Femur (tissue), 1 donor: Measurements from ENCODE around the gene CYP2A6.
"Not testable (repeated sequence)": the region's sequence is repeated elsewhere in the genome, so short reads cannot be mapped to it uniquely, and the experiment has no call there.

ENCODE experiments used
- DNase-seq: peaks from one replicate; pipeline ENCODE4 v3.0.0-alpha.2; 2017

The CYP2A6 gene, protein sequence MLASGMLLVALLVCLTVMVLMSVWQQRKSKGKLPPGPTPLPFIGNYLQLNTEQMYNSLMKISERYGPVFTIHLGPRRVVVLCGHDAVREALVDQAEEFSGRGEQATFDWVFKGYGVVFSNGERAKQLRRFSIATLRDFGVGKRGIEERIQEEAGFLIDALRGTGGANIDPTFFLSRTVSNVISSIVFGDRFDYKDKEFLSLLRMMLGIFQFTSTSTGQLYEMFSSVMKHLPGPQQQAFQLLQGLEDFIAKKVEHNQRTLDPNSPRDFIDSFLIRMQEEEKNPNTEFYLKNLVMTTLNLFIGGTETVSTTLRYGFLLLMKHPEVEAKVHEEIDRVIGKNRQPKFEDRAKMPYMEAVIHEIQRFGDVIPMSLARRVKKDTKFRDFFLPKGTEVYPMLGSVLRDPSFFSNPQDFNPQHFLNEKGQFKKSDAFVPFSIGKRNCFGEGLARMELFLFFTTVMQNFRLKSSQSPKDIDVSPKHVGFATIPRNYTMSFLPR

DNA sequence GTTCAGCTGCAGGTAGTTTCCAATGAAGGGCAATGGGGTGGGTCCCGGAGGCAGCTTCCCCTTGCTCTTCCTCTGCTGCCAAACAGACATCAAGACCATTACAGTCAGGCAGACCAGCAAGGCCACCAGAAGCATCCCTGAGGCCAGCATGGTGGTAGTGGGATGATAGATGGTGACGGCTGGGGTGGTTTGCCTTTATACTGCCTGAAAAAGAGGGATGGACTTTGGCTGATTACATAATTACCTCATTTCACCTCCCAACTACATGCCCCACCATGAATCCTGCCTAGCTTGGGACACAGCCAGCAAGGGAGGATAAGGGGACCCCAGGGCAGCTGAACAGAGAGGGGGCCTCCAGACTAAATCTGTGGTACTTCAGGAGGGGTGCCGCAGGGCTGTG is at the start of gene CYP2A6:
TSS of gene CYP2A6 (minus strand) at position 171 of the 400 bp plus-strand sequence. CDS start at position 150, 21 bp downstream.
- not testable (repeated sequence) for DNase-seq

DNA sequence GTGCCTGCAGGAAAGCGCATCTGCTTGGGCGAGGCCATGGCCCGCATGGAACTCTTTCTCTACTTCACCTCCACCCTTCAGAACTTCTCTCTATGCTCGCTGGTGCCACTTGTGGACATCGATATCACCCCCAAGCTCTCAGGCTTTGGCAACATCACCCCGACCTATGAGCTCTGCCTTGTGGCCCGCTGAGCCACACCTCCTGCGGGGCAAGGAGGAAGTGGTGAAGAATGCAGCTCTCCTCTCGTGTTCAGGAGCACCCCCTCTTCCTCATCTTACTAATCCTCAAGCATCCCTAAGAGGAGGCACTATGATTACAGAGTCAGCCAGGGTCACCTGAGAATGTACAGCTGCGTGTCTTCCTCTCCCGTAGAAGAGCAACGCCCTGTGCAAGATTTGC is 49.7 kb upstream of the CYP2A6 start:
- DNase-seq, result not testable (repeated sequence)

DNA sequence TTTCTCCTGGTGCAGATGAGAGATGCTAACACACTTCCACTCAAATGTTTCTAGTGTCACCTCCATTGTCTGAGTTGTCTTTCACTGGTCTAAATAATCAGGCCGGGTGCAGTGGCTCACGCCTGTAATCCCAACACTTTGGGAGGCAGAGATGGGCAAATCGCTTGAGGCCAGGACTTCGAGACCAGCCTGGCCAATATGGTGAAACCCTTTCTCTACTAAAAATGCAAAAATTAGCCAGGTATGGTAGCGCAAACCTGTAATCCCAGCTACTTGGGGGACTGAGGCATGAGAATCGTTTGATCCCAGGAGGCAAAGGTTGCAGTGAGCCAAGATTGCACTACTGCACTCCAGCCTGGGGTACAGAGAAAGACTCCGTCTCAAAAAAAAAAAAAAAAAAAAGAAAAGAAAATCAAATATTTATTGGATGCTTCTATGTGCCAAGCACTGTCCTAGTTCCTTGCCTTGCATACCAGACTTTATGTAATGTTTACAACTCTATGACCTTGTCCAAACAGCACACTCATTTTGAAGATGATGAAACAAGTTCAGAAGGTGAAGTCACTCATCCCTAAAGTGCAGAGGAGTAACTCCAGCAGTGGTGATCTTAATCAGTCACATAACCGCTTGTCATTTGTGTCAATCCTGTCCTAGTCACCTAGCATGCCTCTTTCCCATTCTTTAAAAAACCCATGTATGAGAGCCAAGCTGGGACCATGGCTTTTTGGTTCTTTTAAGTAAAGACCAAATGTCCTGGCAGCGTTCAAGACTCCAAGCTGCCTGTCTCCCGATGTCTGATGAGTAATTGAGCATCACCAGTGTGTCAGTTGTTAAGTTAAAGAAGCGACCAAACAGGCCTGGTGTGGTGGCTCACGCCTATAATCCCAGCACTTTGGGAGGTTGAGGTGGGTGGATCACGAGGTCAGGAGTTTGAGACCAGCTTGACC is 46.9 kb upstream of the CYP2A6 start:
- DNase-seq, result not testable (repeated sequence)

DNA sequence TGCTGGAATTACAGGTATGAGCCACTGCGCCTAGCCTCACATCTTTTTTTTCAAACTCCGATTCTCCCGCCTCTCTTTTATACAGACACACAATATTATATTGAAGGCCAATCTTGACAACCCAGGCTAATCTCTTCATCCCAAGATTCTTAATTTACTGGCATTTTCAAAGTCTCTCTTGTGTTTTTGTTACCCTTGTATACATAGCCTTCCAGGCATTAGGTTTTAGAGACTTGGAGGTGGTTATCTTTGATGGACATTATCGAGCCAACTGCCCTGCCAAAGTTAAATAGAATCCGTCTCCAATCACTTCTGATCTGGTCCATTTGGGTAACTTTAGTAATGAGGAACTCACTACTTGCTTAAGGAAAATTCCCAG is 46.2 kb upstream of the CYP2A6 start:
- no peak for DNase-seq

DNA sequence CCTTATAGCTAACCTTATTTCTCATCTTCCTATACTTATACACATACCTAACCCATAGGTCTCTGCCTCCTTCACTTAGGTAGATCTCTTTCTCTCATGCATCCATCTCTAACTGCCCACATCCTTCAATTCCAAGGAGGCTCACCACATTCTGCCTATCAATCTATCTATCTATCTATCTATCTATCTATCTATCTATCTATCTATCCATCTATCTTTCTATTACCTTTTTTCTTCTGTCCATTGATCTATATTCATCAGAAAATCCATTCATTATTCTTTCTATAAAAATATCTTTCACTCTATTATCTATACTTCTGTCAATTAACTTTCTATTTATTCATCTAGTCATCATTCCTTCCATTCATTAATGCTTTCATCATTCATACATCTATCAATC is 42.9 kb upstream of the CYP2A6 start:
- DNase-seq, result no peak

DNA sequence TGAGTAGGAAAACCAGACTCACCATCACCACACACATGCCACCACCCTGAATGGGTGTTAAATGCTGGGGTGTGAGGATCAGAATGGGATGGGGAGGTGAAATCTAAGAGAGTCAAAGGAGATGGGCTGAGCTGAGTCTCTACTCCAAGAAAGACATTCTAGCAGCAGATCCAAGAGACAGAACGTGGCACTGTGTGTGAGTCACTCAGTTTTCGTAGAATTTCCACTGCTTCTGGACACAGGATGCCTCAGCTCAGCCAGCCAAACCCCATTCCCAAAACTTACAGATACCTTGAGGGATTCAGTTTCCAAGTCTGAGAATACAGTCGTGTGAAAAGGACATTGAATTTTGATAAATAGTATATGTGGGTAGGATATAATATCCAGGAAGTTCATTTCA is 39.1 kb upstream of the CYP2A6 start:
- no peak for DNase-seq

DNA sequence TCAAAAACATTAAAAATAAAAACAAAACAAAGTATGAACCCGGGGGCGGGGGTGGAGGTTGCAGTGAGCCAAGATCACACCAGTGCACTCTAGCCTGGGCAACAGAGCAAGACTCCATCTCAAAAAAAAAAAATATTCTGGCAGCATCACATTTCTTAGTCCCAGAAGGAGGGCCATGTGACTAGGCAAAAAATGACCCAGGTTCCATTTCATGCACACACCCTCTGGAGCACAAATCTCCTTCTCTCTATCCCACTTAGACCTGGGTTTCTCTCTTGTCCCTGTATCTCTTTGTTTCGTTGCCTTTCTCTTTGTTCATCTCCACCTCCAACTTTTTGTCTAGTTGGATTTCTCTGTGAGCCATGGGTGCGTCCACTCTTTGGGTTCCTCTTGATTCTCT is 37.9 kb upstream of the CYP2A6 start:
- DNase-seq, result no peak

DNA sequence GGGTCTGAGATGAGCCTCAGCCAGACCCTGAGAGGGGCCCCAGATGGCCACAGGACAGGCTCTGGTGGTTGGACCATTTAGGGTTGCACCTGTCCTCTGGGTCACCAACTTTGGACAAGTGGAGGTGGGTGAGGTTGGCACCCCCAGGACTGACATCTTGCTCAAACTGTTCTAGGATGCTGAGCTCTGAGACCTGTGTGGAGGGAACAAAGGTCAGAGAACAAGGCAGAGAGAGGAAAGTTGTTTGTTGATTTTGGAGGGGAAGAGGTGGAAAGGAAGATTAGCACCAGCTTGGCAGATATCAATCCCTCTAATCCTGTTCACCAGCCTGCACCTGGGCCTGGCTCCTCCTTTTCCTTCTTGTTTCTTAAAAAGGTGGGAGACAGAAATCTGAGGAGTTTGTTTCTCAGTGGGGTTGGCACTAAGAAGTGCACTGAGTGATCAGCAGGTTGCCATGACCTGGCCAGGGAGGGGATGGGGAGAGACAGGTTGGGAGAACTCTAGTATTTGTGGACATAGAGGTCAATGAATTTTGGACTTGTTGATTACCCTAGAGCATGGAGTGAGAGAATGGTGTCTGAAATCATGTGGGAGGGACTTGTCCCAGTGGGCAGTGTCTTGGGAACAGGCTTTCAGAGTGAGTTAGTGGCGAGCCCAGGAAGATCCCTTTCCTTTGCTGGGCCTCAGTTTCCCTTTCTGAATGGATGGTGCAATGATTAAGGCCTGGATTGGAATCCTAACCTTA is 34.1 kb upstream of the CYP2A6 start:
- not testable (repeated sequence) for DNase-seq

DNA sequence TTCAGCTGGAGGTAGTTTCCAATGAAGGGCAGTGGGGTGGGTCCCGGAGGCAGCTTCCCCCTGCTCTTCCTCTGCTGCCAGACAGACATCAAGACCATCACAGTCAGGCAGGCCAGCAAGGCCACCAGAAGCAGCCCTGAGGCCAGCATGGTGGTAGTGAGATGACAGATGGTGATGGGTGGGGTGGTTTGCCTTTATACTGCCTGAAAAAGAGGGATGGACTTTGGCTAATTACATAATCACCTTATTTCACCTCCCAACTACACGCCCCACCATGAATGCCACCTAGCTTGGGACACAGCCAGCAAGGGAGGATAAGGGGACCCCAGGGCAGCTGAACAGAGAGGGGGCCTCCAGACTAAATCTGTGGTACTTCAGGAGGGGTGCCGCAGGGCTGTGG is 31.8 kb upstream of the CYP2A6 start, which contains the start of gene CYP2A7:
TSS of gene CYP2A7 (minus strand) at position 170 of the 400 bp plus-strand sequence. CDS start at position 149, 21 bp downstream.
- DNase-seq, result not testable (repeated sequence)

DNA sequence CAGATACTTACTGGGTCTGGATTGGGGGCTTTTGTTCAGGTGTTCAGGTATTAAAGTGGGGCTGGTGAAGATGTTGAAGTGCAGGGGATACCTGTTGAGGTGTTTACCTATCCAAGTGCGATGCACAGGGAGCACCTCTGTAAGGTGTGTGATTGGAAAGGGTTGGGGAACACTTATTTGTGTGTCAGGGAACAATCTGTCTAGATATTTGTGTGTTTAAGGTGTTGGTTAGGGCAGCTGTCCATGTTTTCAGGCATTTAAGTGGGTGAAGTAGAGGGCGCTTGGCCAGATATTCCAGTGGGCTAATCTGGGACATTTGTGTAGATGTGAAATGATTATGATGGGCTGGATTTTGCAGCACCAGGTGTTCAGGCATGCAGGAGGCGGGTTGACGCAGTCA is 29.1 kb upstream of the CYP2A6 start:
- not testable (repeated sequence) for DNase-seq

DNA sequence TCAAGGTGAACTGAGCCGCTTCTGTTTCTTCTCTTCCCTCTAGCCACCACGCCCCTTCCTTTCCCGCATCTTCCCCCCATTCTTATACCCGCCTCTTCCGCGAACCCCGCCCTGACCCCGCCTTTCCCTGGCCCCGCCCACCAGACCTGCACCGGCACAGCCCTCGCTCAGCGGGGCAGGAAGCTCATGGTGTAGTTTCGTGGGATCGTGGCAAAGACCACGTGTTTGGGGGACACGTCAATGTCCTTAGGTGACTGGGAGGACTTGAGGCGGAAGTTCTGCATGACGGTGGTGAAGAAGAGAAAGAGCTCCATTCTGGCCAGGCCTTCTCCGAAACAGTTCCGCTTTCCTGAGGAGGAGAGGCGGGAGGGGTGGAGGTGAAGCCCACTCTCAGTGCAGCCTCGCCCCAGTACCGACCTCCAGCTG is 25.3 kb upstream of the CYP2A6 start:
- DNase-seq, result not testable (repeated sequence)

DNA sequence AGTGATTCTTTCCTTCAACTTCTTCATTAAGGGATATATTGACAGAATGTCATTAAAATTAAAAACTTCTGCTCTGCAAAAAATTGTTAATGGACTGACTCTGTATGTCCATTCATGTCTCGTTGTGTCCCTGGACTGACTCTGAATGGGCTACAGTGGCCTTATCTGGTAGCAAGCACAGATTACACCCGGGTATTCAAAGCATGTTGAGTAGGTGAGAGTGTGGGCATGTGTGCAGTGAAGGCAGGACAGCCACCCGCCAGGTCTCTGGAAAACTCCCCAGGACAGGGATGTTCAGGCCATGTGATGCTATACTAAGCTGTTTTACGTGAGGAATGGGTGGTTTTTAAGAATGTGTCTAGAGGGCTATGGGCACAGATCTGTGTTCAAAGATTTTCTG is 24.6 kb upstream of the CYP2A6 start:
- not testable (repeated sequence) for DNase-seq

DNA sequence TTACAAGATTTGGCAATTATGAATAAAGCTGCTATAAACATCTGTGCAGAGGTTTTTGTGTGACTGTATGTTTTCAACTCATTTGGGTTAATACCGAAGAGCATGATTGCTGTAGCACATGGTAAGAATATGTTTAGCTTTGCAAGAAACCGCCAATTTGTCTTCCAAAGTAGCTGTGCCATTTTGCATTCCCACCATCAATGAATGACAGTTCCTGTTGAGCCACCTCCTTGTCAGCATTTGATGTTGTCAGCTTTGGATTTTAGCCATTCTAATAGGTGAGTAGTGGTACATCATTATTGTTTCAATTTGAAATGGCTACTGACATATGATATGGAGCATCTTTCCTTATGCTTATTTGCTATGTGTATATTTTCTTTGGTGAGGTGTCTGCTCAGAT is 23.6 kb upstream of the CYP2A6 start:
- not testable (repeated sequence) for DNase-seq

DNA sequence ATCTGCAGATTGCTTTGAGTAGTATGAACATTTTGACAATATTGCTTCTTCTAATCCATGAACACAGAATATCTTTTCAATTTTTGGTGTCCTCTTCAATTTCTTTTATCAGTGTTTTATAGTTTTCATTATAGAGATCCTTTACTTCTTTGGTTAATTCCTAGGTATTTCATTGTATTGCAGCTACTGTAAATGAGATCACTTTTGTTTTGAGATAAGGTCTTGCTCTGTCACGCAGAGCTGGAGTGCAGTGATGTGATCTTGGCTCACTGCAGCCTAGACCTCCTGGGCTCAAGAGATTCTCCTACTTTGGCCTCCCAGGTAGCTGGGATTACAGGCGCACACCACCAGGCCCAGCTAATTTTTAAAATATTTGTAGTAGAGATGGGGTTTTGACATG is 22.0 kb upstream of the CYP2A6 start:
- no peak for DNase-seq

DNA sequence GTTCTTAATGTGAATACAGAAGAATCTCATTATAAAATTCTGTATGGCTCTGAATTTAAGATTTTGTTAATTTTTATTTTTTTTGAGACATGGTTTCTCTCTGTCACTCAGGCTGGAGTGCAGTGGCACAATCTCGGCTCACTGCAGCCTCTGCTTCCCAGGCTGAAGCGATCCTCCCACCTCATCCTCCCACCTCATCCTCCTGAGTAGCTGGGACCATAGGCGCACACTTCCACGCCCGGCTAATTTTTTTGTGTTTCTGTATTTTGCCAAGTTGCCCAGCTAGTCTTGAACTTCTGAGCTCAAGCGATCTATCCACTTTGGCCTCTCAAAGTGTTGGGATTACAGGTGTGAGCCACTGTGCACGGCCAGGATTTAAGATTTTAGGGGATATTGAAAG is 17.5 kb upstream of the CYP2A6 start:
- no peak for DNase-seq

DNA sequence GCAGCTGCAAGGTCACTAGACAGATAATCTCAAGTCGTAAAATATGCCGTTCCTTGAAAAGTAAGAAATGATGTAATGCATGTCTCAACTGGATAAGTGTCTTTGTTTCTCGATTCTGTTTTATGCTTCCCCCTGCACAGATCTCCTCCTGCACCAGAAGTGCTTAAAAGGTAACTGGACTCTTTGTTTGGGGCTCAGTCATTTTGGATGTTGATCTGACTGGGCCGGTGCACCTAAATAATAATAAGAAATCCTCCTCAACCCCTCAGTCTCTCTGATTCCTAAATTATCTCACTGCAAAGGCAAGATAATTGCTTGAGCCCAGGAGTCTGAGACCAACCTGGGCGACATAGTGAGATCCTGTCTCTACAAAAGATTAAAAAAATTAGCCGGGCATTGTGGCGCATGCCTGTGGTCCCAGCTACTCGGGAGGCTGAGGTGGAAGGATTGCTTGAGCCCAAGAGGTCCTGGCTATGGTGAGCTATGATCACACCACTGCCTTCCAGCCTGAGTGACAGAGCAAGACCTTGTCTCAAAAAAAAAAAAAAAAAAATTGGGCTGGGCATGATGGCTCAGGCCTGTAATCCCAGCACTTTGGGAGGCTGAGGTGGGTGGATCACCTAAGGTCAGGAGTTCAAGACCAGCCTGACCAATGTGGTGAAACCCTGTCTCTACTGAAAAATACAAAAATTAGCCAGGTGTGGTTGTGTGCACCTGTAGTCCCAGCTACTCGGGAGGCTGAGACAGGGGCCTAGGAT is 14.7 kb upstream of the CYP2A6 start:
- not testable (repeated sequence) for DNase-seq

DNA sequence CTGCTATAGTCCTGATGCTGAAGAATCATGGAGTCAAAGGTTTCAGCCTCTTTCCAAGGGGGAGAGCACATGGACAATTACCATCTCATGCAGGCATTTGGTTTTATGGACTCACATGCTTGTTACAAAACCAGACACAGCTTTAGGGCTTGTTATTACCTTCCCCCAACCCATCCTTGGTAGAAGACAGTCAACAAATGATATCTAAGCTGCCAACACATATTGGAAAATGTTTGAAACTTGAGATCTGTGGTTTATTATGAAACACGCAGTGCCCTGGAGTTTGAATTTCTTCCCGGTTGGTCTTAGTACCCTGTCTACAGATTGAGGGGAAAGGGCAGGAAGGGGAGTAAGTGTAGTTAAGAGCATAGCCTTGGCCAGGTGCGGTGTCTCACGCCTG is 12.5 kb upstream of the CYP2A6 start:
- DNase-seq, result no peak

DNA sequence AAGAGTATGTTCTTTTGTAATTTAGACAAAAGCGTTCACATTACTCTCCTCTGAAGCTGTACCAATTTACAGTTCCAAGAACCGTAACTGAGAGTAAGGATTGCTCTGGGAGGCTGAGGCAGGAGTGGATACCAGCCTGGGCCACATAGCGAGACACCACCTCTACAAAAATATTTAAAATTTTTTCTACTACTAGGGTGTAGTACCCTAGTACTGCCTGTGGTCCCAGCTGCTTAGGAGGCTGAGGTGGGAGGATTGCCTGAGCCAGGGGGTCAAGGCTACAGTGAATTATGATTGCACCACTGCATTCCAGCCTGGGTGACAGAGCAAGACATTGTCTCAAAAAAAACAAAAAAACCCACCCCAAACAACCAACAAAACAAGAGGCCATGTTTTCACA is 12.1 kb upstream of the CYP2A6 start:
- no peak for DNase-seq

DNA sequence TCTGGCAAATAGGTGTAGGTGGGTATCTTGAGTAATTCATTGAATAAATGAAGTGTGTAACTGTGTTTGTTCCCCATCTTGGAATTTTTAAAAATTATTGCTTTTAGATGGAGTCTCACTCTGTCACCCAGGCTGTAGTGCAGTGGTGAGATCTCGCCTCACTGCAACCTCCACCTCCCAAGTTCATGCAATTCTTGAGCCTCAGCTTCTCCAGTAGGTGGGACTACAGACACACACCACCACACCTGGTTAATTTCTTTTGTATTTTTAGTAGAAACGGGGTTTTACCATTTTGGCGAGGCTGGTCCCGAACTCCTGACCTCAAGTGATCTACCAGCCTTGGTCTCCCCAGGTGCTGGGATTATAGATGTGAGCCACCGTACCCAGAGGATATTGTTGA is 7.9 kb upstream of the CYP2A6 start:
- DNase-seq, result no peak

DNA sequence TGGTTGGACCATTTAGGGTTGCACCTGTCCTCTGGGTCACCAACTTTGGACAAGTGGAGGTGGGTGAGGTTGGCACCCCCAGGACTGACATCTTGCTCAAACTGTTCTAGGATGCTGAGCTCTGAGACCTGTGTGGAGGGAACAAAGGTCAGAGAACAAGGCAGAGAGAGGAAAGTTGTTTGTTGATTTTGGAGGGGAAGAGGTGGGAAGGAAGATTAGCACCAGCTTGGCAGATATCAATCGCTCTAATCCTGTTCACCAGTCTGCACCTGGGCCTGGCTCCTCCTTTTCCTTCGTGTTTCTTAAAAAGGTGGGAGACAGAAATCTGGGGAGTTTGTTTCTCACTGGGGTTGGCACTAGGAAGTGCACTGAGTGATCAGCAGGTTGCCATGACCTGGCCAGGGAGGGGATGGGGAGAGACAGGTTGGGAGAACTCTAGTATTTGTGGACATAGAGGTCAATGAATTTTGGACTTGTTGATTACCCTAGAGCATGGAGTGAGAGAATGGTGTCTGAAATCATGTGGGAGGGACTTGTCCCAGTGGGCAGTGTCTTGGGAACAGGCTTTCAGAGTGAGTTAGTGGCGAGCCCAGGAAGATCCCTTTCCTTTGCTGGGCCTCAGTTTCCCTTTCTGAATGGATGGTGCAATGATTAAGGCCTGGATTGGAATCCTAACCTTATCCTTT is 2.4 kb upstream of the CYP2A6 start:
- not testable (repeated sequence) for DNase-seq

DNA sequence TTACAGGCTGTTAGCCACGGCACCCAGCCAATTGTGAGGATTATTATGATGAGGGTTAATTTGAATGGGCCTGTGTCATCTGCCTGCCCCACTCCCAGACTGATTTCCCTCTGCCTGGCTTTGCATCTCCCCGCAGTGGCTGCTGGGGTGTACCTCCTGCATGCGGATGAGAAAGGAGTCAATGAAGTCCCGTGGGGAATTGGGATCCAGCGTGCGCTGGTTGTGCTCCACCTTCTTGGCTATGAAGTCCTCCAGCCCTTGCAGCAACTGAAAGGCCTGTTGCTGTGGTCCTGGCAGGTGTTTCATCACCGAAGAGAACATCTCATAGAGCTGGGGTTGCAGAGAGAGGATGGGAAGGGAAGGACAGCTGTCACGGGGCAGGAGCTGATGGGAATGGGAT is 3.5 kb downstream of the CYP2A6 start:
- DNase-seq, result not testable (repeated sequence)
